GM18861 (cell line): ENCODE results near the gene DUSP15.
"Not testable (repeated sequence)": the region's sequence is repeated elsewhere in the genome, so short reads cannot be mapped to it uniquely, and the experiment has no call there.

Experiments
- ATAC-seq: cut with Tn5 transposase; IDR thresholded peaks from one replicate; pipeline ENCODE4 v1.9.1; 2021; ENCODE audit not compliant: unreplicated experiment

DUSP15 gene

GRCh38 chr20:31824125-31824485, 46.2 kb downstream of the DUSP15 start:
- no peak for ATAC-seq

- ATAC-seq = no peak
Measured at GRCh38 chr20:31823360-31824124, 46.8 kb downstream of the DUSP15 start.

- no peak for ATAC-seq
Measured at GRCh38 chr20:31822421-31823330, 47.7 kb downstream of the DUSP15 start.

- no peak for ATAC-seq
Measured at GRCh38 chr20:31821427-31821826, 48.9 kb downstream of the DUSP15 start.

- no peak for ATAC-seq
Measured at GRCh38 chr20:31820228-31820627, 50.1 kb downstream of the DUSP15 start.

GRCh38 chr20:31819083-31819784, 51.1 kb downstream of the DUSP15 start, which contains the start of gene MYLK2:
TSS of gene MYLK2 (plus strand) at chr20:31819356. CDS start at chr20:31819581, 225 bp downstream.
- no peak for ATAC-seq

- ATAC-seq = no peak
Measured at GRCh38 chr20:31818376-31818908, 51.9 kb downstream of the DUSP15 start.

GRCh38 chr20:31817461-31817860, 52.9 kb downstream of the DUSP15 start:
- no peak for ATAC-seq

GRCh38 chr20:31816221-31816620, 54.1 kb downstream of the DUSP15 start:
- ATAC-seq = no peak

GRCh38 chr20:31815408-31816188, 54.7 kb downstream of the DUSP15 start:
- no peak for ATAC-seq

- not testable (repeated sequence) for ATAC-seq
Measured at GRCh38 chr20:31814142-31814541, 56.2 kb downstream of the DUSP15 start.

GRCh38 chr20:31813611-31814010, 56.7 kb downstream of the DUSP15 start:
- no peak for ATAC-seq

GRCh38 chr20:31811796-31812728, 58.3 kb downstream of the DUSP15 start:
- ATAC-seq = no peak

- no peak for ATAC-seq
Measured at GRCh38 chr20:31811198-31811597, 59.1 kb downstream of the DUSP15 start.
